ENCODE measurements around the gene CAMKV. TPM values are rescaled to one million over a fixed set of nuclear protein-coding genes. Genes with fewer than 3 reads are reported as not detected.
A peak's percentile ranks its signal among the peaks of the same experiment; 100 is the strongest.

Gene CAMKV
- total and polyA plus RNA-seq, 2 donors from 2014 or later, result 0.16 TPM; not detected in 1

DNA sequence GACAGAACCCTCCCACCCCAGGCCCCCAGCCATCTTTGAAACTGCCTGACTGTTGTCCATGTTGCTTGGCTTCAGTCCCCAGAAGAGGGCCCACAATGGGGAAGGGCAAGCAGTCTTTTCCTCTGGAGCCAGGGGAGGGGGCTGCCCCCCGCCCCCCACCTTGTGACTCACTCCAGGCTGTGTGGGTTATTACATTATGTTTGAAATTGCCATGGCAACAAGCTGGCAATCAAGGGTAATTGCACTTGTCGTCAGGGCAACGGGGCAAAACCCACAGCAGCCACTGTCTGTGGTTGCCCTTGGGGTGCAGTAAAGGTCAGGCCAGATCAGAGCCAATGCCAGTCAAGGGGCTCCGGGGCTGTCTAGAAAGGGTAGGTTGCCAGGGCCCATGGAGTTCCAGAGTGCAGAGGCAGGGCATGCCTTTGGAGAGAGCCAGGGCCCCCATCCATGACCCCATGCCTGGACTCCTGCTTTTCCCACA is 3.1 kb upstream of the CAMKV start:
- peaks cover 7% of the 10 kb centered on the region for H3K27me3 ChIP-seq (ENCODE audit: control insufficient read depth, insufficient read depth, low read length)
- no peaks in the 10 kb centered on the region for H3K36me3 ChIP-seq (ENCODE audit: control insufficient read depth in 2 of 3, insufficient read depth in 3 of 3, low read length in 3 of 3)
- no peak overlapping the region for H3K9ac ChIP-seq (ENCODE audit: low read length in 3 of 3)
- no peaks in the 10 kb centered on the region for H3K4me1 ChIP-seq (ENCODE audit: control insufficient read depth in 2 of 3, insufficient read depth in 2 of 3, low read depth in 1 of 3, low read length in 3 of 3)
- H3K27ac ChIP-seq (ENCODE audit: low read depth in 2 of 2, low read length in 2 of 2), result no peak overlapping the region
- FAIRE-seq (no peak), DNase-seq (peak in 1 of 5 donors; percentile 3)
- intact Hi-C loops (cut with DNase I), result no loop called here
- H3K9me3 ChIP-seq (ENCODE audit: control insufficient read depth in 2 of 3, insufficient read depth in 1 of 3, low read length in 3 of 3), result no peaks in the 10 kb centered on the region
- no peak for TF ChIP-seq CTCF (IDR thresholded peaks at IDR 0.05; ENCODE audit: borderline replicate concordance, extremely low read depth, insufficient read depth)
- no peak overlapping the region for H3K4me3 ChIP-seq (ENCODE audit: low read length in 3 of 3)

DNA sequence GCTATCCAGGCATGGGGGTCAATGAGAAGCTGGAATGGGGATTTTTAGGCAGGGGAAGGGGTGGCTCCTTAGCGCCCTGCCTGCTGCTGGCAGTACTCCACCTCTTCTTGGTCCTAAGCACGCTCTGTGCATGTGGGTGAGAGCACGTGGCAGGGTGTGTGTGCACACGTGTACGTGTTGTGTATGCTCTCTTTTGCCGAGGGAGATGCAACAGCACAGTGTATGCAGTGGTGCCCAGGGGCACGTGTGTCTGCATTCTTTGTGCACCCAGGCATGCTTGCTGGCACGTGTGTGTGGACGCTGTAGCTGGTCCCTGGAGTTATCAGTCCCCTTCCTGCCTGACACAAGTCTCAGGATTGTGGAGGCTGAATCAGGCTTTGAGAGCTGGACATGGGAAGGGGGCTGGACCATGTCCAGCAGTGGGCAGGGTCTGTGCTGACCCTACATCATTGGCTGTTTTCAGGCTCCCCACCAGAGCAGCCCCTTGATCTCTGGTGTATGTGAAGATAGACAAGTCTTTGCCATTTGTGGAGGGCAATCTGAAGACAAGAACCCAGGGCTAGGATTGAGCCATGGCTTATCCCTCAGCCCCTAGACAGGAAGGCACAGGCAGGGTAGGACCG is 1.9 kb upstream of the CAMKV start:
- Histone ChIP-seq H3K4me1 (ENCODE audit: control insufficient read depth in 2 of 3, insufficient read depth in 2 of 3, low read depth in 1 of 3, low read length in 3 of 3) (no peaks in the 10 kb centered on the region), H3K36me3 (ENCODE audit: control insufficient read depth in 2 of 3, insufficient read depth in 3 of 3, low read length in 3 of 3) (no peaks in the 10 kb centered on the region), H3K4me3 (ENCODE audit: low read length in 3 of 3) (no peak overlapping the region), H3K9ac (ENCODE audit: low read length in 3 of 3) (no peak overlapping the region), H3K9me3 (ENCODE audit: control insufficient read depth in 2 of 3, insufficient read depth in 1 of 3, low read length in 3 of 3) (no peaks in the 10 kb centered on the region), H3K27me3 (ENCODE audit: control insufficient read depth, insufficient read depth, low read length) (peaks cover 7% of the 10 kb centered on the region), H3K27ac (ENCODE audit: low read depth in 2 of 2, low read length in 2 of 2) (no peak overlapping the region)
- DNase-seq (peak in 1 of 5 donors; percentile 13), FAIRE-seq (no peak)
- intact Hi-C loops (cut with DNase I), result no loop called here
- TF ChIP-seq CTCF (IDR thresholded peaks at IDR 0.05; ENCODE audit: borderline replicate concordance, extremely low read depth, insufficient read depth), result no peak

DNA sequence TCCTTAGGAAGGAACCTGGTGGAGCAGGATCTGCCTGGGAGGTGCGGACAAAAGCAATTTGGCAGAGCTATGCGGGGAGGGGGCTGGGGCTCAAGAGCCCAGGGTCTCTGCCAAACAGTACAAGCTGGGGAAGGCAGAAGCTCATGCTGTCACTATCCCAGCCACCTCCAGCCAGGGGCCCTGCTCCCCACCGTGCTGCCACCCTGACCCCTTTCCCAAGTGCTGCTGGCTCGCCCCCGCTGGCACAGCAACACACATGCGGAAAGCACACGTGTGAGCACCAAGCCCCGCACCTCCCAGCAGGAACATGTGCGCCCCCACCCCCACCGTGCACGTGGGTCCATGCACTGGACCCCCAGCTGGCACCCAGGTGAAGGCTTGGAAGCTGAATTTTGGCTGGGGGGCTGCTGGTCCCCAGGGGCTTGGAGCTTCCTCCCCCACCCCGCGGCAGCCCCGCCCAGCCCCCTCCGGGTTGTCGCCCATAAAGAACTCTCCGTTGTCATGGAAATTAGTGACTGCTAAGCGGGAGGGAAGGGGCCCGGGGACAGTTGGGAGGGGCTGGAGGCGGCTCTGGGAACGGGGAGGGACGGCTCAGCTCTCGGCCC is 742 bp downstream of the CAMKV start:
- FAIRE-seq, result no peak
- intact Hi-C loops (cut with DNase I), result no loop called here
- H3K27me3 ChIP-seq (ENCODE audit: control insufficient read depth, insufficient read depth, low read length), result peaks cover 7% of the 10 kb centered on the region

More for the DNA sequence above, 742 bp downstream of the CAMKV start:
- no peaks in the 10 kb centered on the region for H3K4me1 ChIP-seq (ENCODE audit: control insufficient read depth in 2 of 3, insufficient read depth in 2 of 3, low read depth in 1 of 3, low read length in 3 of 3)
- no peaks in the 10 kb centered on the region for H3K9me3 ChIP-seq (ENCODE audit: control insufficient read depth in 2 of 3, insufficient read depth in 1 of 3, low read length in 3 of 3)
- no peak overlapping the region for H3K9ac ChIP-seq (ENCODE audit: low read length in 3 of 3)
- no peak overlapping the region for H3K27ac ChIP-seq (ENCODE audit: low read depth in 2 of 2, low read length in 2 of 2)
- TF ChIP-seq CTCF (IDR thresholded peaks at IDR 0.05; ENCODE audit: borderline replicate concordance, extremely low read depth, insufficient read depth), result no peak
- H3K4me3 ChIP-seq (ENCODE audit: low read length in 3 of 3), result no peak overlapping the region
- no peaks in the 10 kb centered on the region for H3K36me3 ChIP-seq (ENCODE audit: control insufficient read depth in 2 of 3, insufficient read depth in 3 of 3, low read length in 3 of 3)
- peak in 1 of 5 donors; percentile 13 for DNase-seq

Measured in kidney (tissue), 14 donors.